ENCODE measurements around the gene SRSF9.

SRSF9 gene

DNA sequence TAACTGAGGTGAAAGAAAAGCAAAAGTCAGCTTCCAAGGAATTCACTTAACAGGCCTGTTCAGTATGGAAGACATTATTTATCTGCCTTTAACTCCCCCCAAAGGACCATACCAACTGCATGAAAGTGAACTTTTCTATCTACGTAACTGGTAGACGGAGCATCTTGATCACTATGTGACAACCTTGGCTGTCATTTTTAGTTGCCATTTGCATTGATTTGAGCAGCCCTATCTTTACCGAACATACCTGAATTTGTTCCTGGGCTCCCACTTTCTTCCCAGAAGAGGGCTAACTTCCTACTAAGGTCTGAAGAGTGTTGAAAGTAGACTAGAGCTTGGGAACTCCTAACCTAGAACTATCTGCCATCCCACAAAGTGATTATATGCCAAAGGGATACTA, 9.4 kb downstream of the SRSF9 start:
- Histone ChIP-seq H4K20me1 (ENCODE audit: insufficient read depth) (no peaks in the 10 kb centered on the region), H3K4me3 (IDR thresholded peaks at IDR 0.05; ENCODE audit: insufficient read depth, low read depth, low read length) (no peak overlapping the region), H3K27ac (no peak overlapping the region), H3K27me3 (ENCODE audit: insufficient read depth, low read depth) (no peaks in the 10 kb centered on the region), H3K9ac (no peak overlapping the region), H3K79me2 (ENCODE audit: insufficient read depth, low read depth) (peaks cover 12% of the 10 kb centered on the region; the same call in 1 of the 2 replicates), H3K4me2 (no peak overlapping the region), H3K4me1 (ENCODE audit: low read depth, poor library complexity, severe bottlenecking) (no peaks in the 10 kb centered on the region), H3K36me3 (ENCODE audit: insufficient read depth) (peaks cover 4% of the 10 kb centered on the region; the same call in 1 of the 2 replicates), H2AFZ (ENCODE audit: low read depth) (no peak overlapping the region)
- no peak for TF ChIP-seq CTCF (conservative IDR thresholded peaks at IDR 0.05; ENCODE audit: low read depth, low read length)

GRCh38 chr12:120457133-120457532, 12.4 kb downstream of the SRSF9 start:
- Histone ChIP-seq H2AFZ (ENCODE audit: low read depth) (no peak overlapping the region), H3K4me3 (IDR thresholded peaks at IDR 0.05; ENCODE audit: insufficient read depth, low read depth, low read length) (no peak overlapping the region), H3K4me2 (no peak overlapping the region), H3K27ac (no peak overlapping the region), H3K27me3 (ENCODE audit: insufficient read depth, low read depth) (no peaks in the 10 kb centered on the region), H3K36me3 (ENCODE audit: insufficient read depth) (no peaks in the 10 kb centered on the region; the same call in 1 of the 2 replicates), H3K9ac (no peak overlapping the region), H4K20me1 (ENCODE audit: insufficient read depth) (no peaks in the 10 kb centered on the region), H3K4me1 (ENCODE audit: low read depth, poor library complexity, severe bottlenecking) (peaks cover 14% of the 10 kb centered on the region), H3K79me2 (ENCODE audit: insufficient read depth, low read depth) (no peaks in the 10 kb centered on the region)
- peak; percentile 32 for TF ChIP-seq CTCF (conservative IDR thresholded peaks at IDR 0.05; ENCODE audit: low read depth, low read length)

DNA sequence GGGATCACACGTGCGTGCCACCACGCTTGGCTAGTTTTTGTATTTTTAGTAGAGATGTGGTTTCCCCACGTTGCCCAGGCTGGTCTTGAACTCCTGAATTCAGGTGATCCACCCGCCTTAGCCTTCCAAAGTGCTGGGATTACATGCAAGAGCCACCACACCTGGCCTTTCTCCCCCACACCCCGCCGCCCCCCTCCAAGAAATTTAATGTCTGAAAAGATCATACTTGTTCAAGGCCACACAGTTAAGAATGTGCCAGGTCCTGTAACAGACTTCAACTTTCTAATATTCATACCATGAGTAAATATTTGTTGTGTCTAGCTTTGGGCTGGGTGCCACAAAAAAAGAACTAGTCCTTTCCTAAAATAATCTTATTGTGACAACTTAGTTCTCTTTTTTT, 14.2 kb downstream of the SRSF9 start:
- Histone ChIP-seq H3K27ac (no peak overlapping the region), H2AFZ (ENCODE audit: low read depth) (no peak overlapping the region), H3K36me3 (ENCODE audit: insufficient read depth) (no peaks in the 10 kb centered on the region), H3K79me2 (ENCODE audit: insufficient read depth, low read depth) (peaks cover 5% of the 10 kb centered on the region; the same call in 1 of the 2 replicates), H4K20me1 (ENCODE audit: insufficient read depth) (no peaks in the 10 kb centered on the region), H3K27me3 (ENCODE audit: insufficient read depth, low read depth) (no peaks in the 10 kb centered on the region), H3K4me2 (no peak overlapping the region), H3K4me1 (ENCODE audit: low read depth, poor library complexity, severe bottlenecking) (peaks cover 14% of the 10 kb centered on the region), H3K4me3 (IDR thresholded peaks at IDR 0.05; ENCODE audit: insufficient read depth, low read depth, low read length) (no peak overlapping the region), H3K9ac (no peak overlapping the region)
- no peak for TF ChIP-seq CTCF (conservative IDR thresholded peaks at IDR 0.05; ENCODE audit: low read depth, low read length)

- Histone ChIP-seq H3K4me2 (no peak overlapping the region), H3K27ac (no peak overlapping the region), H3K36me3 (ENCODE audit: insufficient read depth) (no peaks in the 10 kb centered on the region), H3K4me1 (ENCODE audit: low read depth, poor library complexity, severe bottlenecking) (peaks cover 14% of the 10 kb centered on the region), H3K79me2 (ENCODE audit: insufficient read depth, low read depth) (peaks cover 11% of the 10 kb centered on the region; the same call in 1 of the 2 replicates), H3K9ac (no peak overlapping the region), H3K4me3 (IDR thresholded peaks at IDR 0.05; ENCODE audit: insufficient read depth, low read depth, low read length) (no peak overlapping the region), H2AFZ (ENCODE audit: low read depth) (no peak overlapping the region), H4K20me1 (ENCODE audit: insufficient read depth) (no peaks in the 10 kb centered on the region), H3K27me3 (ENCODE audit: insufficient read depth, low read depth) (no peaks in the 10 kb centered on the region)
- peak; percentile 58 for TF ChIP-seq CTCF (conservative IDR thresholded peaks at IDR 0.05; ENCODE audit: low read depth, low read length)
Measured at GRCh38 chr12:120453977-120454376, 15.6 kb downstream of the SRSF9 start.
